ENCODE results near the gene LMO3. TPM values are rescaled to one million over a fixed set of nuclear protein-coding genes. Genes with fewer than 3 reads are reported as not detected.

The LMO3 gene
- total and polyA plus RNA-seq, 4 donors = 0.13 to 1.2 TPM; not detected in 2

GRCh38 chr12:16531621-16532020, 74.3 kb downstream of the LMO3 start (continued):
- no peak for TF ChIP-seq CTCF (IDR thresholded peaks at IDR 0.05; ENCODE audit: low read depth, low read length, missing input control)

GRCh38 chr12:16530268-16530850, 75.6 kb downstream of the LMO3 start:
- TF ChIP-seq TAF1 (conservative IDR thresholded peaks at IDR 0.05) (no peak), RXRA (IDR thresholded peaks at IDR 0.05) (no peak), MAX (IDR thresholded peaks at IDR 0.05) (no peak), GABPA (IDR thresholded peaks at IDR 0.05 in 1 of 2, conservative IDR thresholded peaks at IDR 0.05 in 1 of 2) (no peak), HNF4A (conservative IDR thresholded peaks at IDR 0.05) (no peak), ZBTB33 (IDR thresholded peaks at IDR 0.05) (no peak), FOXA1 (IDR thresholded peaks at IDR 0.05) (no peak), EGR1 (IDR thresholded peaks at IDR 0.05; ENCODE audit: low read depth in 2 of 2) (no peak), JUND (IDR thresholded peaks at IDR 0.05) (no peak), NR2F2 (IDR thresholded peaks at IDR 0.05) (no peak), CTCF (IDR thresholded peaks at IDR 0.05; ENCODE audit: low read depth, low read length, missing input control) (no peak), YY1 (IDR thresholded peaks at IDR 0.05) (no peak), SP1 (IDR thresholded peaks at IDR 0.05) (no peak), ATF3 (IDR thresholded peaks at IDR 0.05) (no peak), REST (IDR thresholded peaks at IDR 0.05) (no peak), RAD21 (IDR thresholded peaks at IDR 0.05) (no peak), FOXA2 (IDR thresholded peaks at IDR 0.05) (no peak)
- Histone ChIP-seq H3K4me1 (ENCODE audit: control insufficient read depth in 4 of 4, insufficient read depth in 4 of 4, low read length in 3 of 4) (no peaks in the 10 kb centered on the region), H3K27ac (ENCODE audit: low read depth in 1 of 2, low read length in 2 of 2) (no peak overlapping the region), H3K27me3 (ENCODE audit: control insufficient read depth in 4 of 4, insufficient read depth in 4 of 4, low read length in 3 of 4) (no peaks in the 10 kb centered on the region), H3K9ac (ENCODE audit: low read depth in 1 of 2, low read length in 2 of 2) (no peak overlapping the region), H3K4me3 (ENCODE audit: low read depth in 1 of 3, low read length in 3 of 3) (no peak overlapping the region), H3K9me3 (ENCODE audit: control insufficient read depth in 4 of 4, low read length in 3 of 4) (no peaks in the 10 kb centered on the region), H3K36me3 (ENCODE audit: control insufficient read depth in 4 of 4, insufficient read depth in 3 of 4, low read depth in 1 of 4, low read length in 3 of 4) (no peaks in the 10 kb centered on the region)
- 65% methylated on average over 2 of the region's 2 CpGs for WGBS
- DNase-seq (ENCODE audit: low spot score) = no peak

Measured in liver (tissue), 9 donors.